GM23338 (cell line): ENCODE data around the gene GPSM1. TPM values are rescaled to one million over a fixed set of nuclear protein-coding genes. Genes with fewer than 3 reads are reported as not detected.

ENCODE experiments used
- ATAC-seq: fragments of 200-7000 bp; cut with Tn5 transposase; 3 replicates; pipeline ENCODE4 v1.9.1; 2020
- DNase-seq: peaks from one replicate; pipeline ENCODE4 v3.0.0-alpha.2; 2015; ENCODE audit warnings: low spot score
- H2AFZ ChIP-seq: fragments of 200-600 bp; sonication (generic); 2 replicates; pipeline ENCODE4 v1.8.0; 2016; ENCODE audit warnings: antibody characterized with exemption, mild to moderate bottlenecking, moderate library complexity
- H3F3A ChIP-seq: fragments of 200-600 bp; sonication (generic); replicated peaks from 2 replicates; pipeline ENCODE4 v1.8.0; 2017; ENCODE audit warnings: antibody characterized with exemption, mixed run types, low read depth
- H3K27ac ChIP-seq: fragments of 200-600 bp; sonication (generic); 2 replicates; pipeline ENCODE4 v1.6.1; 2016; ENCODE audit warnings: low read depth
- H3K27me3 ChIP-seq: fragments of 200-600 bp; sonication (generic); 2 replicates; pipeline ENCODE4 v1.8.0; 2016; ENCODE audit warnings: mild to moderate bottlenecking, mixed run types, moderate library complexity; ENCODE audit not compliant: insufficient read depth
- H3K36me3 ChIP-seq: fragments of 200-600 bp; sonication (generic); 2 replicates; pipeline ENCODE4 v1.8.0; 2016; ENCODE audit warnings: mild to moderate bottlenecking; ENCODE audit not compliant: insufficient read depth
- H3K4me1 ChIP-seq: fragments of 200-600 bp; sonication (generic); 2 replicates; pipeline ENCODE4 v1.8.0; 2016; ENCODE audit warnings: mild to moderate bottlenecking, moderate library complexity; ENCODE audit not compliant: insufficient read depth
- H3K4me2 ChIP-seq: fragments of 200-600 bp; sonication (generic); 2 replicates; pipeline ENCODE4 v1.7.1; 2017; ENCODE audit warnings: mixed run types
- H3K4me3 ChIP-seq: fragments of 200-600 bp; sonication (generic); 2 replicates; pipeline ENCODE4 v1.6.1; 2016; ENCODE audit warnings: mixed run types
- H3K79me2 ChIP-seq: fragments of 200-600 bp; sonication (generic); replicated peaks from 2 replicates; pipeline ENCODE4 v1.8.0; 2017; ENCODE audit warnings: mild to moderate bottlenecking; ENCODE audit not compliant: insufficient read depth
- H3K9me2 ChIP-seq: fragments of 200-600 bp; sonication (generic); 2 replicates; pipeline ENCODE4 v1.8.0; 2017; ENCODE audit not compliant: insufficient read depth
- H4K20me1 ChIP-seq: fragments of 200-600 bp; sonication (generic); replicated peaks from 2 replicates; pipeline ENCODE4 v1.8.0; 2017; ENCODE audit warnings: mild to moderate bottlenecking; ENCODE audit not compliant: insufficient read depth
- H3K27ac Mint-ChIP-seq: 2 replicates; pipeline ENCODE4 v1.8.0; 2020; ENCODE audit warnings: inconsistent platforms, mild to moderate bottlenecking, moderate library complexity, mixed read lengths
- H3K27me3 Mint-ChIP-seq: 3 replicates; pipeline ENCODE4 v1.8.0; 2022; ENCODE audit warnings: low read depth, mild to moderate bottlenecking, moderate library complexity, mixed read lengths, inconsistent platforms; ENCODE audit not compliant: insufficient read depth, poor library complexity
- H3K36me3 Mint-ChIP-seq: 3 replicates; pipeline ENCODE4 v1.8.0; 2021; ENCODE audit warnings: low read depth, mild to moderate bottlenecking, inconsistent platforms, moderate library complexity, mixed read lengths
- H3K4me1 Mint-ChIP-seq: 3 replicates; pipeline ENCODE4 v1.8.0; 2020; ENCODE audit warnings: mild to moderate bottlenecking, inconsistent platforms, mixed read lengths
- H3K4me3 Mint-ChIP-seq: 3 replicates; pipeline ENCODE4 v1.8.0; 2021; ENCODE audit warnings: moderate library complexity, mild to moderate bottlenecking, inconsistent platforms, mixed read lengths
- H3K9me3 Mint-ChIP-seq: 3 replicates; pipeline ENCODE4 v1.8.0; 2020; ENCODE audit warnings: moderate library complexity, mild to moderate bottlenecking, inconsistent platforms, mixed read lengths
- CREB1 ChIP-seq: fragments of 250-450 bp; sonication (Bioruptor Pico); IDR thresholded peaks from 2 replicates; pipeline ENCODE4 v1.5.0; 2020; ENCODE audit warnings: low read depth, mild to moderate bottlenecking, moderate library complexity
- EZH2phosphoT487 ChIP-seq: fragments of 200-600 bp; sonication (generic); IDR thresholded peaks from one replicate; pipeline ENCODE4 v1.8.1; 2018; ENCODE audit warnings: antibody characterized with exemption; ENCODE audit not compliant: unreplicated experiment
- JUNB ChIP-seq: IDR thresholded peaks from one replicate; pipeline ENCODE4 v1.6.1; 2016; ENCODE audit warnings: antibody characterized with exemption; ENCODE audit not compliant: unreplicated experiment
- NANOG ChIP-seq: IDR thresholded peaks from 2 replicates; pipeline ENCODE4 v1.6.1; 2016; ENCODE audit warnings: antibody characterized with exemption, borderline replicate concordance
- POLR2AphosphoS5 ChIP-seq: IDR thresholded peaks from 2 replicates; pipeline ENCODE4 v1.6.1; 2016; ENCODE audit warnings: antibody characterized with exemption, low read depth
- ZNF331 ChIP-seq: fragments of 250-450 bp; sonication (Bioruptor Pico); IDR thresholded peaks from 2 replicates; pipeline ENCODE4 v1.5.0; 2020; ENCODE audit warnings: low read depth, mild to moderate bottlenecking, moderate library complexity
- polyA plus RNA-seq: library from polyadenylated mRNA; unstranded; fragments of >200 nt; fragmentation: Nextera tagmentation; extraction: Ambion mirVana; gene quantifications from 2 replicates; pipeline ENCODE4 v1.2.1, GENCODE V29; 2016
- total RNA-seq: library from RNA; depleted of rRNA; stranded (reverse); fragments of >200 nt; shearing (Covaris generic); gene quantifications from 2 replicates; pipeline ENCODE4 v1.2.3, GENCODE V29; 2014
- TF ChIP-seq, protein P1 (sequence below), 2 experiments: fragments of 200-600 bp in 1 of 2; sonication (generic) in 1 of 2; conservative IDR thresholded peaks; 2 replicates each; pipeline versions ENCODE4 v1.5.1 to v1.6.1; 2016 to 2017; ENCODE audit warnings: antibody characterized with exemption in 2 of 2, low read depth in 2 of 2, mild to moderate bottlenecking in 2 of 2, moderate library complexity in 1 of 2
- TF ChIP-seq, protein P2 (sequence below): IDR thresholded peaks from 2 replicates; pipeline ENCODE4 v1.6.1; 2016; ENCODE audit warnings: antibody characterized with exemption
- TF ChIP-seq, protein P3 (sequence below): IDR thresholded peaks from one replicate; pipeline ENCODE4 v1.6.1; 2018; ENCODE audit warnings: antibody characterized with exemption; ENCODE audit not compliant: unreplicated experiment
- TF ChIP-seq, protein P4 (sequence below): fragments of 250-450 bp; sonication (Bioruptor Pico); IDR thresholded peaks from 2 replicates; pipeline ENCODE4 v1.5.0; 2020; ENCODE audit warnings: mild to moderate bottlenecking, moderate library complexity

The GPSM1 gene
- total and polyA plus RNA-seq, 2 experiments from 2014 or later = 4.8 to 23.2 TPM

DNA sequence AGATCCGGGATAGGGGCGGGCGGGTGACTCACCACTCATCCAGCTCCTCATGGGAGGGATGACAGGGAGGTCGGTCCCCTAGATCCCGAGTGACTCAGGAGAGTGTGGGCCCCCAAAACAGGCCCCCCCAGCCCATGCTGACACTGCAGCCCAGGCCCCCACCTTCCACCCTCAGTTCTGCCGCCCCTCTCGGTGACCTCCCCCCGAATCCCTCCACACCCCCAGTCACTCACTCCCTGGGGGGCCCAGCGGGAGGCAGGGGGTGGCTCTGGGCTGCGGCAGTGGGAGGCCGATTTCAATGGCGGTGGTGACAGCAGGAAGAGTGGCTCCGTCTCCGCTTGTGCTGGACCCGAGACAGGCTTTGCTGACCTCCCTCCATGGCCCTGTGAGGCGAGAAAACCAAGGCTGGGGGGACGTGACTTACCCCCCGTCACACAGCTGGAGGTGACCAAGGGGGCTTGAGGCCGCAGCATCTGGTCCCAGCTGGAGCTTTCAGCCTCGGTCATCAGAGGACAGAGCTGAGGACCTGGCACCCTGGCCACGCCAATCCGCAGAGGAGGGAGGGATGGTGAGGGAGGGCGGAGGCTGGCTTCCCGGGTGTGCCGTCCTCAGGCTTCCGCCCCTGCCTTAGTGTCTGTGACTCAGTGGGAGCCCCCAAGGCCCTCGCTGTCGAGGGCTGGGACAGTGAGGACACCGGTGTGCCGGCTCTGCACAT is 9.0 kb downstream of the GPSM1 start:
- Mint-ChIP-seq H3K9me3 (no peaks in the 10 kb centered on the region), H3K4me3 (no peak overlapping the region), H3K36me3 (no peaks in the 10 kb centered on the region), H3K27me3 (peaks cover 6% of the 10 kb centered on the region), H3K27ac (no peak overlapping the region), H3K4me1 (no peaks in the 10 kb centered on the region; the same call in 1 of the 3 replicates)
- ATAC-seq (no peak), DNase-seq (no peak)
- Histone ChIP-seq H3K27ac (no peak overlapping the region), H3K9me2 (no peaks in the 10 kb centered on the region), H3F3A (no peaks in the 10 kb centered on the region; the same call in 1 of the 2 replicates), H2AFZ (no peak overlapping the region), H3K79me2 (no peaks in the 10 kb centered on the region), H3K4me1 (no peaks in the 10 kb centered on the region), H3K27me3 (no peaks in the 10 kb centered on the region), H3K36me3 (no peaks in the 10 kb centered on the region), H4K20me1 (no peaks in the 10 kb centered on the region), H3K4me3 (no peak overlapping the region), H3K4me2 (no peak overlapping the region)
- TF ChIP-seq, protein P1, sequence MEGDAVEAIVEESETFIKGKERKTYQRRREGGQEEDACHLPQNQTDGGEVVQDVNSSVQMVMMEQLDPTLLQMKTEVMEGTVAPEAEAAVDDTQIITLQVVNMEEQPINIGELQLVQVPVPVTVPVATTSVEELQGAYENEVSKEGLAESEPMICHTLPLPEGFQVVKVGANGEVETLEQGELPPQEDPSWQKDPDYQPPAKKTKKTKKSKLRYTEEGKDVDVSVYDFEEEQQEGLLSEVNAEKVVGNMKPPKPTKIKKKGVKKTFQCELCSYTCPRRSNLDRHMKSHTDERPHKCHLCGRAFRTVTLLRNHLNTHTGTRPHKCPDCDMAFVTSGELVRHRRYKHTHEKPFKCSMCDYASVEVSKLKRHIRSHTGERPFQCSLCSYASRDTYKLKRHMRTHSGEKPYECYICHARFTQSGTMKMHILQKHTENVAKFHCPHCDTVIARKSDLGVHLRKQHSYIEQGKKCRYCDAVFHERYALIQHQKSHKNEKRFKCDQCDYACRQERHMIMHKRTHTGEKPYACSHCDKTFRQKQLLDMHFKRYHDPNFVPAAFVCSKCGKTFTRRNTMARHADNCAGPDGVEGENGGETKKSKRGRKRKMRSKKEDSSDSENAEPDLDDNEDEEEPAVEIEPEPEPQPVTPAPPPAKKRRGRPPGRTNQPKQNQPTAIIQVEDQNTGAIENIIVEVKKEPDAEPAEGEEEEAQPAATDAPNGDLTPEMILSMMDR (conservative IDR thresholded peaks at IDR 0.05; ENCODE audit: low read depth in 2 of 2) = no peak
- TF ChIP-seq, protein P2, sequence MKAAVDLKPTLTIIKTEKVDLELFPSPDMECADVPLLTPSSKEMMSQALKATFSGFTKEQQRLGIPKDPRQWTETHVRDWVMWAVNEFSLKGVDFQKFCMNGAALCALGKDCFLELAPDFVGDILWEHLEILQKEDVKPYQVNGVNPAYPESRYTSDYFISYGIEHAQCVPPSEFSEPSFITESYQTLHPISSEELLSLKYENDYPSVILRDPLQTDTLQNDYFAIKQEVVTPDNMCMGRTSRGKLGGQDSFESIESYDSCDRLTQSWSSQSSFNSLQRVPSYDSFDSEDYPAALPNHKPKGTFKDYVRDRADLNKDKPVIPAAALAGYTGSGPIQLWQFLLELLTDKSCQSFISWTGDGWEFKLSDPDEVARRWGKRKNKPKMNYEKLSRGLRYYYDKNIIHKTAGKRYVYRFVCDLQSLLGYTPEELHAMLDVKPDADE = no peak
- TF ChIP-seq CREB1 (CRISPR knock-in tag) (no peak), JUNB (no peak), POLR2AphosphoS5 (no peak), NANOG (no peak), ZNF331 (CRISPR knock-in tag) (no peak), EZH2phosphoT487 (no peak)
- TF ChIP-seq, protein P3, sequence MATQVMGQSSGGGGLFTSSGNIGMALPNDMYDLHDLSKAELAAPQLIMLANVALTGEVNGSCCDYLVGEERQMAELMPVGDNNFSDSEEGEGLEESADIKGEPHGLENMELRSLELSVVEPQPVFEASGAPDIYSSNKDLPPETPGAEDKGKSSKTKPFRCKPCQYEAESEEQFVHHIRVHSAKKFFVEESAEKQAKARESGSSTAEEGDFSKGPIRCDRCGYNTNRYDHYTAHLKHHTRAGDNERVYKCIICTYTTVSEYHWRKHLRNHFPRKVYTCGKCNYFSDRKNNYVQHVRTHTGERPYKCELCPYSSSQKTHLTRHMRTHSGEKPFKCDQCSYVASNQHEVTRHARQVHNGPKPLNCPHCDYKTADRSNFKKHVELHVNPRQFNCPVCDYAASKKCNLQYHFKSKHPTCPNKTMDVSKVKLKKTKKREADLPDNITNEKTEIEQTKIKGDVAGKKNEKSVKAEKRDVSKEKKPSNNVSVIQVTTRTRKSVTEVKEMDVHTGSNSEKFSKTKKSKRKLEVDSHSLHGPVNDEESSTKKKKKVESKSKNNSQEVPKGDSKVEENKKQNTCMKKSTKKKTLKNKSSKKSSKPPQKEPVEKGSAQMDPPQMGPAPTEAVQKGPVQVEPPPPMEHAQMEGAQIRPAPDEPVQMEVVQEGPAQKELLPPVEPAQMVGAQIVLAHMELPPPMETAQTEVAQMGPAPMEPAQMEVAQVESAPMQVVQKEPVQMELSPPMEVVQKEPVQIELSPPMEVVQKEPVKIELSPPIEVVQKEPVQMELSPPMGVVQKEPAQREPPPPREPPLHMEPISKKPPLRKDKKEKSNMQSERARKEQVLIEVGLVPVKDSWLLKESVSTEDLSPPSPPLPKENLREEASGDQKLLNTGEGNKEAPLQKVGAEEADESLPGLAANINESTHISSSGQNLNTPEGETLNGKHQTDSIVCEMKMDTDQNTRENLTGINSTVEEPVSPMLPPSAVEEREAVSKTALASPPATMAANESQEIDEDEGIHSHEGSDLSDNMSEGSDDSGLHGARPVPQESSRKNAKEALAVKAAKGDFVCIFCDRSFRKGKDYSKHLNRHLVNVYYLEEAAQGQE = no peak
- TF ChIP-seq, protein P4, sequence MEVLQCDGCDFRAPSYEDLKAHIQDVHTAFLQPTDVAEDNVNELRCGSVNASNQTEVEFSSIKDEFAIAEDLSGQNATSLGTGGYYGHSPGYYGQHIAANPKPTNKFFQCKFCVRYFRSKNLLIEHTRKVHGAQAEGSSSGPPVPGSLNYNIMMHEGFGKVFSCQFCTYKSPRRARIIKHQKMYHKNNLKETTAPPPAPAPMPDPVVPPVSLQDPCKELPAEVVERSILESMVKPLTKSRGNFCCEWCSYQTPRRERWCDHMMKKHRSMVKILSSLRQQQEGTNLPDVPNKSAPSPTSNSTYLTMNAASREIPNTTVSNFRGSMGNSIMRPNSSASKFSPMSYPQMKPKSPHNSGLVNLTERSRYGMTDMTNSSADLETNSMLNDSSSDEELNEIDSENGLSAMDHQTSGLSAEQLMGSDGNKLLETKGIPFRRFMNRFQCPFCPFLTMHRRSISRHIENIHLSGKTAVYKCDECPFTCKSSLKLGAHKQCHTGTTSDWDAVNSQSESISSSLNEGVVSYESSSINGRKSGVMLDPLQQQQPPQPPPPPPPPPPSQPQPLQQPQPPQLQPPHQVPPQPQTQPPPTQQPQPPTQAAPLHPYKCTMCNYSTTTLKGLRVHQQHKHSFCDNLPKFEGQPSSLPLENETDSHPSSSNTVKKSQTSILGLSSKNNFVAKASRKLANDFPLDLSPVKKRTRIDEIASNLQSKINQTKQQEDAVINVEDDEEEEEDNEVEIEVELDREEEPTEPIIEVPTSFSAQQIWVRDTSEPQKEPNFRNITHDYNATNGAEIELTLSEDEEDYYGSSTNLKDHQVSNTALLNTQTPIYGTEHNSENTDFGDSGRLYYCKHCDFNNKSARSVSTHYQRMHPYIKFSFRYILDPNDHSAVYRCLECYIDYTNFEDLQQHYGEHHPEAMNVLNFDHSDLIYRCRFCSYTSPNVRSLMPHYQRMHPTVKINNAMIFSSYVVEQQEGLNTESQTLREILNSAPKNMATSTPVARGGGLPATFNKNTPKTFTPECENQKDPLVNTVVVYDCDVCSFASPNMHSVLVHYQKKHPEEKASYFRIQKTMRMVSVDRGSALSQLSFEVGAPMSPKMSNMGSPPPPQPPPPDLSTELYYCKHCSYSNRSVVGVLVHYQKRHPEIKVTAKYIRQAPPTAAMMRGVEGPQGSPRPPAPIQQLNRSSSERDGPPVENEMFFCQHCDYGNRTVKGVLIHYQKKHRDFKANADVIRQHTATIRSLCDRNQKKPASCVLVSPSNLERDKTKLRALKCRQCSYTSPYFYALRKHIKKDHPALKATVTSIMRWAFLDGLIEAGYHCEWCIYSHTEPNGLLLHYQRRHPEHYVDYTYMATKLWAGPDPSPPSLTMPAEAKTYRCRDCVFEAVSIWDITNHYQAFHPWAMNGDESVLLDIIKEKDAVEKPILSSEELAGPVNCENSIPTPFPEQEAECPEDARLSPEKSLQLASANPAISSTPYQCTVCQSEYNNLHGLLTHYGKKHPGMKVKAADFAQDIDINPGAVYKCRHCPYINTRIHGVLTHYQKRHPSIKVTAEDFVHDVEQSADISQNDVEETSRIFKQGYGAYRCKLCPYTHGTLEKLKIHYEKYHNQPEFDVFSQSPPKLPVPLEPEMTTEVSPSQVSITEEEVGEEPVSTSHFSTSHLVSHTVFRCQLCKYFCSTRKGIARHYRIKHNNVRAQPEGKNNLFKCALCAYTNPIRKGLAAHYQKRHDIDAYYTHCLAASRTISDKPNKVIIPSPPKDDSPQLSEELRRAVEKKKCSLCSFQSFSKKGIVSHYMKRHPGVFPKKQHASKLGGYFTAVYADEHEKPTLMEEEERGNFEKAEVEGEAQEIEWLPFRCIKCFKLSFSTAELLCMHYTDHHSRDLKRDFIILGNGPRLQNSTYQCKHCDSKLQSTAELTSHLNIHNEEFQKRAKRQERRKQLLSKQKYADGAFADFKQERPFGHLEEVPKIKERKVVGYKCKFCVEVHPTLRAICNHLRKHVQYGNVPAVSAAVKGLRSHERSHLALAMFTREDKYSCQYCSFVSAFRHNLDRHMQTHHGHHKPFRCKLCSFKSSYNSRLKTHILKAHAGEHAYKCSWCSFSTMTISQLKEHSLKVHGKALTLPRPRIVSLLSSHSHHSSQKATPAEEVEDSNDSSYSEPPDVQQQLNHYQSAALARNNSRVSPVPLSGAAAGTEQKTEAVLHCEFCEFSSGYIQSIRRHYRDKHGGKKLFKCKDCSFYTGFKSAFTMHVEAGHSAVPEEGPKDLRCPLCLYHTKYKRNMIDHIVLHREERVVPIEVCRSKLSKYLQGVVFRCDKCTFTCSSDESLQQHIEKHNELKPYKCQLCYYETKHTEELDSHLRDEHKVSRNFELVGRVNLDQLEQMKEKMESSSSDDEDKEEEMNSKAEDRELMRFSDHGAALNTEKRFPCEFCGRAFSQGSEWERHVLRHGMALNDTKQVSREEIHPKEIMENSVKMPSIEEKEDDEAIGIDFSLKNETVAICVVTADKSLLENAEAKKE (CRISPR knock-in tag) = no peak
